A673 (cell line): ENCODE results near the gene SHROOM3.

Source experiments
- EZH2 ChIP-seq: fragments of 200-600 bp; sonication (generic); IDR thresholded peaks from 2 replicates; pipeline ENCODE4 v1.6.1; 2017; ENCODE audit warnings: borderline replicate concordance, low read depth, mild to moderate bottlenecking, mixed read lengths, antibody characterized with exemption, low read length; ENCODE audit not compliant: poor library complexity, severe bottlenecking
- TF ChIP-seq, protein P1 (sequence below): fragments of 300-800, 200-600 bp; sonication (generic); conservative IDR thresholded peaks from 2 replicates; pipeline ENCODE4 v1.5.1; 2017; ENCODE audit warnings: low read depth, mild to moderate bottlenecking, antibody characterized with exemption, low read length, moderate library complexity, mixed read lengths

DNA sequence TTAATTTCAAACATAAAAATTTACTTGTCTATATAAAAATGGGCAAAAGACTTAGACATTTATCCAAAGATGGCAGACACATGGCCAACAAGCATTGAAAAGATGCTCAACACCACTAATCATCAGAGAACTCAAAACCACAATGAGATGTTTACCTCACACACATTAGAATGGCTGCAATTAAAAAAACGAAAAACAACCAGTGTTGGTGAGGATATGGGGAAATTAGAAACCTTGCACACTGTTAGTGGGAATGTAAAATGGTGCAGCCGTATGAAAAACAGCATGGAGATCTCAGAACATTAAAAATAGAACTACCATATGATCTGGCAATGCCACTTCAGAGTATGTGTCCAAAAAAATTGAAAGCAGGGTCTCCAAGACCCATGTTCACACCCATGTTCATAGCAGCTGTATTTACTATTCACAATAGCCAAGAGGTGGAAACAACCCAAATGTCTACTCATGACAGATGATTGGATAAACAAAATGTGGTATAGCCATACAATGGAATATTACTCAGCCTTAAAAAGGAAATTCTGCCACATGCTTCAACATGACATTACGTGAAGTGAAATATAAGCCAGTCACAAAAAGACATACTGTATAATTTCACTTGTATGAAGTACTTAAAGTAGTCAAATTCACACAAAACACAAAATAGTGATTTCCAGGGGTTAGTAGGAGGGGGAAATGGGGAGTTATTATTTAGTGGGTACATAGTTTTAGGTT, 316.7 kb downstream of the SHROOM3 start:
- TF ChIP-seq, protein P1, sequence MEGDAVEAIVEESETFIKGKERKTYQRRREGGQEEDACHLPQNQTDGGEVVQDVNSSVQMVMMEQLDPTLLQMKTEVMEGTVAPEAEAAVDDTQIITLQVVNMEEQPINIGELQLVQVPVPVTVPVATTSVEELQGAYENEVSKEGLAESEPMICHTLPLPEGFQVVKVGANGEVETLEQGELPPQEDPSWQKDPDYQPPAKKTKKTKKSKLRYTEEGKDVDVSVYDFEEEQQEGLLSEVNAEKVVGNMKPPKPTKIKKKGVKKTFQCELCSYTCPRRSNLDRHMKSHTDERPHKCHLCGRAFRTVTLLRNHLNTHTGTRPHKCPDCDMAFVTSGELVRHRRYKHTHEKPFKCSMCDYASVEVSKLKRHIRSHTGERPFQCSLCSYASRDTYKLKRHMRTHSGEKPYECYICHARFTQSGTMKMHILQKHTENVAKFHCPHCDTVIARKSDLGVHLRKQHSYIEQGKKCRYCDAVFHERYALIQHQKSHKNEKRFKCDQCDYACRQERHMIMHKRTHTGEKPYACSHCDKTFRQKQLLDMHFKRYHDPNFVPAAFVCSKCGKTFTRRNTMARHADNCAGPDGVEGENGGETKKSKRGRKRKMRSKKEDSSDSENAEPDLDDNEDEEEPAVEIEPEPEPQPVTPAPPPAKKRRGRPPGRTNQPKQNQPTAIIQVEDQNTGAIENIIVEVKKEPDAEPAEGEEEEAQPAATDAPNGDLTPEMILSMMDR = no peak
- no peak for TF ChIP-seq EZH2
